Lower leg skin (tissue), 3 donors: ENCODE measurements around the gene GABRR3.

Experiments
- CTCF ChIP-seq, 3 donors: fragments of 450-650 bp; IDR thresholded peaks; one replicate each; pipeline ENCODE4 v1.5.1; 2016; ENCODE audit warnings: antibody characterized with exemption in 3 of 3, mild to moderate bottlenecking in 3 of 3, moderate library complexity in 2 of 3
- POLR2A ChIP-seq, 2 donors: fragments of 450-650 bp; IDR thresholded peaks; one replicate each; pipeline ENCODE4 v1.6.1; 2016 to 2017; ENCODE audit warnings: antibody characterized with exemption in 2 of 2, mild to moderate bottlenecking in 1 of 2, moderate library complexity in 1 of 2

GRCh38 chr3:97942801-97943546, 92.1 kb downstream of the GABRR3 start:
- TF ChIP-seq CTCF (IDR thresholded peaks at IDR 0.05) (no peak), POLR2A (IDR thresholded peaks at IDR 0.05) (no peak)
